Endodermal cell (in vitro differentiated cells): ENCODE data around the gene TM9SF1. TPM values are rescaled to one million over a fixed set of nuclear protein-coding genes. Genes with fewer than 3 reads are reported as not detected.

Experiments
- DNase-seq: peaks from one replicate; pipeline ENCODE4 v3.0.0-alpha.2; 2017
- H3K27ac ChIP-seq: 2 replicates; pipeline ENCODE4 v1.5.1; 2013; ENCODE audit warnings: mild to moderate bottlenecking, low read depth, low read length, moderate library complexity
- H3K27me3 ChIP-seq: 2 replicates; pipeline ENCODE4 v1.6.1; 2013; ENCODE audit warnings: mild to moderate bottlenecking, low read length, moderate library complexity; ENCODE audit not compliant: insufficient read depth, control insufficient read depth, poor library complexity, severe bottlenecking
- H3K36me3 ChIP-seq: 2 replicates; pipeline ENCODE4 v1.7.0; 2013; ENCODE audit warnings: mild to moderate bottlenecking, low read length, moderate library complexity; ENCODE audit not compliant: control insufficient read depth, insufficient read depth
- H3K4me1 ChIP-seq: one replicate; pipeline ENCODE4 v1.7.0; 2013; ENCODE audit warnings: low read length; ENCODE audit not compliant: control insufficient read depth, insufficient read depth
- H3K4me3 ChIP-seq: 2 replicates; pipeline ENCODE4 v1.5.1; 2013; ENCODE audit warnings: mild to moderate bottlenecking, low read length, moderate library complexity
- H3K9ac ChIP-seq: 2 replicates; pipeline ENCODE4 v1.6.1; 2013; ENCODE audit warnings: mild to moderate bottlenecking, low read length, moderate library complexity; ENCODE audit not compliant: poor library complexity, severe bottlenecking; ENCODE audit errors: extremely low read depth
- H3K9me3 ChIP-seq: 2 replicates; pipeline ENCODE4 v1.6.1; 2013; ENCODE audit warnings: mild to moderate bottlenecking, low read length, moderate library complexity; ENCODE audit not compliant: control insufficient read depth
- H3K27ac Mint-ChIP-seq: 2 replicates; pipeline ENCODE4 v1.8.0; 2020; ENCODE audit warnings: mixed read lengths
- H3K27me3 Mint-ChIP-seq: 2 replicates; pipeline ENCODE4 v1.8.0; 2021; ENCODE audit warnings: mild to moderate bottlenecking, mixed read lengths; ENCODE audit not compliant: insufficient read depth
- H3K36me3 Mint-ChIP-seq: 2 replicates; pipeline ENCODE4 v1.8.0; 2020; ENCODE audit warnings: low read depth, mixed read lengths
- H3K4me1 Mint-ChIP-seq: 2 replicates; pipeline ENCODE4 v1.8.0; 2020; ENCODE audit warnings: mixed read lengths
- H3K4me3 Mint-ChIP-seq: 2 replicates; pipeline ENCODE4 v1.8.0; 2020; ENCODE audit warnings: mild to moderate bottlenecking, moderate library complexity, mixed read lengths
- H3K9me3 Mint-ChIP-seq: 2 replicates; pipeline ENCODE4 v1.8.0; 2020; ENCODE audit warnings: mild to moderate bottlenecking, mixed read lengths
- CTCF ChIP-seq: fragments of 200-600 bp; sonication (generic); conservative IDR thresholded peaks from 2 replicates; pipeline ENCODE4 v1.5.0; 2021; ENCODE audit warnings: antibody characterized with exemption, mild to moderate bottlenecking
- WGBS, 2 experiments: methylation state at CpG; one replicate each; pipeline versions ENCODE4 v1.1.5 to v1.1.7; 2013; ENCODE audit warnings: missing lambda C conversion rate in 2 of 2, mixed read lengths in 1 of 2; ENCODE audit not compliant: insufficient coverage in 1 of 2, insufficient read length in 1 of 2; 5-methylcytosine and 5-hydroxymethylcytosine counted together
- total RNA-seq, 2 donors: library from RNA; stranded (reverse); fragmentation: NEBNext Ultra II Directional in 1 of 2; extraction: Animal tissue kit (Norgen Biotek cat#: 25700) in 1 of 2; gene quantifications; 2 replicates in 1 of 2; 3 replicates in 1 of 2; pipeline ENCODE4 v1.2.1, GENCODE V29; 2021

Gene TM9SF1
- total RNA-seq, 2 donors from 2014 or later, result 37.4 to 40.8 TPM

- no peak overlapping the region for H3K9ac ChIP-seq
- no peak for DNase-seq
- no peaks in the 10 kb centered on the region for H3K27me3 ChIP-seq
- Mint-ChIP-seq H3K4me3 (no peak overlapping the region), H3K27me3 (no peaks in the 10 kb centered on the region), H3K27ac (no peak overlapping the region), H3K36me3 (peaks cover 62% of the 10 kb centered on the region), H3K4me1 (no peaks in the 10 kb centered on the region), H3K9me3 (no peaks in the 10 kb centered on the region)
- no peak overlapping the region for H3K27ac ChIP-seq
- H3K9me3 ChIP-seq, result no peaks in the 10 kb centered on the region
- no peaks in the 10 kb centered on the region for H3K4me1 ChIP-seq
- no peak overlapping the region for H3K4me3 ChIP-seq
- 93 to 94% methylated on average over 5 to 17 of the region's 18 CpGs for WGBS, 2 experiments
- TF ChIP-seq CTCF, result no peak
- H3K36me3 ChIP-seq, result peaks cover 57% of the 10 kb centered on the region
These were observed 15.1 kb downstream of the TM9SF1 start for GRCh38 chr14:24179961-24180796.

GRCh38 chr14:24179294-24179960 is 15.8 kb downstream of the TM9SF1 start:
- H3K27me3 ChIP-seq, result no peaks in the 10 kb centered on the region
- Mint-ChIP-seq H3K27me3 (no peaks in the 10 kb centered on the region), H3K4me3 (no peak overlapping the region), H3K9me3 (no peaks in the 10 kb centered on the region), H3K4me1 (no peaks in the 10 kb centered on the region), H3K36me3 (peaks cover 61% of the 10 kb centered on the region), H3K27ac (no peak overlapping the region)
- no peak overlapping the region for H3K4me3 ChIP-seq
- H3K36me3 ChIP-seq, result peaks cover 51% of the 10 kb centered on the region
- no peaks in the 10 kb centered on the region for H3K4me1 ChIP-seq
- WGBS, 2 experiments, result 89 to 98% methylated on average over 10 to 14 of the region's 14 CpGs
- no peak overlapping the region for H3K27ac ChIP-seq
- H3K9me3 ChIP-seq, result no peaks in the 10 kb centered on the region
- TF ChIP-seq CTCF, result no peak
- H3K9ac ChIP-seq, result no peak overlapping the region
- DNase-seq, result no peak

GRCh38 chr14:24178399-24179178 is 16.7 kb downstream of the TM9SF1 start:
- H3K27me3 ChIP-seq, result no peaks in the 10 kb centered on the region
- no peak for DNase-seq
- no peak overlapping the region for H3K9ac ChIP-seq
- TF ChIP-seq CTCF, result no peak
- Mint-ChIP-seq H3K36me3 (peaks cover 59% of the 10 kb centered on the region), H3K4me1 (no peaks in the 10 kb centered on the region), H3K9me3 (no peaks in the 10 kb centered on the region), H3K27ac (no peak overlapping the region), H3K4me3 (no peak overlapping the region), H3K27me3 (no peaks in the 10 kb centered on the region)
- H3K36me3 ChIP-seq, result peaks cover 44% of the 10 kb centered on the region
- 92 to 94% methylated on average over 4 to 12 of the region's 12 CpGs for WGBS, 2 experiments
- no peaks in the 10 kb centered on the region for H3K4me1 ChIP-seq
- H3K9me3 ChIP-seq, result no peaks in the 10 kb centered on the region
- H3K27ac ChIP-seq, result no peak overlapping the region
- H3K4me3 ChIP-seq, result no peak overlapping the region
